Panc1 (cell line): ENCODE results near the gene LOC101059915.
"Not testable (repeated sequence)": the region's sequence is repeated elsewhere in the genome, so short reads cannot be mapped to it uniquely, and the experiment has no call there.

ENCODE experiments used
- ATAC-seq: fragments of 200-7000 bp; cut with Tn5 transposase; 2 replicates; pipeline ENCODE4 v1.9.1; 2020; ENCODE audit warnings: mild to moderate bottlenecking, moderate library complexity
- BruUV-seq: library from RNA; stranded (reverse); fragments of 400-500 nt; replicated peaks from 2 replicates; lab custom pipeline; 2021; lab: Mats Ljungman, UMichigan
- CTCF ChIA-PET: fragments of 300-600 bp; sonication (Branson Sonifier 250); formaldehyde crosslinking; loops from one replicate; lab custom pipeline; 2022; ENCODE audit warnings: antibody characterized with exemption; lab: Charles Lee
- POLR2A ChIA-PET: fragments of 300-600 bp; sonication (Branson Sonifier 250); formaldehyde crosslinking; loops from one replicate; lab custom pipeline; 2022; ENCODE audit warnings: antibody characterized with exemption; lab: Charles Lee
- DNase-seq: peaks from one replicate; pipeline ENCODE4 v3.0.0-alpha.2; 2010; ENCODE audit warnings: low read depth, low spot score
- H3K27ac ChIP-seq: 2 replicates; pipeline ENCODE4 v1.5.1; 2011; ENCODE audit warnings: mild to moderate bottlenecking, low read length, inconsistent platforms
- H3K27me3 ChIP-seq: fragments of 200-500 bp; sonication (Bioruptor generic); 2 replicates; pipeline ENCODE4 v1.6.0; 2014; ENCODE audit warnings: low read length, inconsistent platforms; ENCODE audit not compliant: control insufficient read depth, insufficient read depth
- H3K36me3 ChIP-seq: fragments of 200-500 bp; sonication (Bioruptor generic); 2 replicates; pipeline ENCODE4 v1.5.1; 2014; ENCODE audit warnings: inconsistent platforms, mild to moderate bottlenecking, low read length, moderate library complexity; ENCODE audit not compliant: control insufficient read depth, insufficient read depth
- H3K4me1 ChIP-seq: 2 replicates; pipeline ENCODE4 v1.5.1; 2011; ENCODE audit warnings: inconsistent platforms, mild to moderate bottlenecking, low read length, moderate library complexity; ENCODE audit not compliant: control insufficient read depth, insufficient read depth
- H3K4me3 ChIP-seq, 2 experiments: 2 replicates each; pipeline ENCODE4 v1.5.1; 2011 to 2012; ENCODE audit warnings: low read depth in 2 of 2, low read length in 2 of 2, mild to moderate bottlenecking in 2 of 2, inconsistent platforms in 1 of 2, moderate library complexity in 1 of 2
- H3K9me3 ChIP-seq: fragments of 200-500 bp; sonication (Bioruptor generic); 2 replicates; pipeline ENCODE4 v1.5.1; 2014; ENCODE audit warnings: low read depth, mild to moderate bottlenecking, inconsistent platforms, low read length, moderate library complexity; ENCODE audit not compliant: control insufficient read depth, insufficient read depth
- POLR2AphosphoS5 ChIP-seq: IDR thresholded peaks from 2 replicates; pipeline ENCODE4 v1.6.1; 2012; ENCODE audit warnings: mild to moderate bottlenecking, low read depth, low read length, moderate library complexity
- SIN3A ChIP-seq: IDR thresholded peaks from 2 replicates; pipeline ENCODE4 v1.6.1; 2012; ENCODE audit warnings: low read depth, mild to moderate bottlenecking, low read length, moderate library complexity, borderline replicate concordance; ENCODE audit not compliant: insufficient read depth
- TCF7L2 ChIP-seq: IDR thresholded peaks from 2 replicates; pipeline ENCODE4 v1.6.1; 2011; ENCODE audit warnings: mild to moderate bottlenecking, low read depth, low read length, inconsistent platforms
- in situ Hi-C: cut with HindIII; loops from 2 replicates; pipeline ENCODE4 v1.10.0; 2016; ENCODE audit warnings: low sequenced_read_pairs, low pct_unique_long_range_greater_than_20kb
- intact Hi-C: fragments of 100-400 bp; cut with micrococcal nuclease; formaldehyde crosslinking; loops from one replicate; pipeline ENCODE4 v1.10.0; 2022; ENCODE audit not compliant: unreplicated experiment
- TF ChIP-seq, protein P1 (sequence below), 2 experiments: IDR thresholded peaks; 2 replicates each; pipeline ENCODE4 v1.6.1; 2011 to 2012; ENCODE audit warnings: low read depth in 2 of 2, control low read depth in 1 of 2, low read length in 1 of 2, mild to moderate bottlenecking in 1 of 2, moderate library complexity in 1 of 2; ENCODE audit not compliant: insufficient read depth in 1 of 2
- TF ChIP-seq, protein P2 (sequence below): fragments of 450-650 bp; IDR thresholded peaks from 2 replicates; pipeline ENCODE4 v1.5.1; 2017; ENCODE audit warnings: mild to moderate bottlenecking

The LOC101059915 gene

DNA sequence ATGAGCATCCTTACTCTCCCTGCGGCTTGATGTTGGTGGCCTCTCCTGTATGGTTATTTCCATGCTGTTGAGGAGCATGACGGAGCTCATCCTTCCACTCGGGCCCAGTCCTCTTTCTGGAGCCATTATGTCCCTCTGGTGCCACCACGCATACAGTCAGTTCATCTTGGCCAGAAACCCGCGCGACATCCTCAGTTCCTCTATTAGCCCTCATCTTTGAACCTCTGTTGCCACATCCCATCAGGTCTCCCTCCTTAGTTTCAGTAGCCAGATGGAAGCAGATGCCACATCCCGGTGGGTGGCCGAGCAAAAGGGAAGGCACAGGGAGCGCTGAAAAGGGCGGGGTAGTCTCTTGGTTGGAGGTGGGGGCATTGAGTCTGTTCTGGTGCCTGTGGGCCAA, 4.6 kb downstream of the LOC101059915 start:
- no peaks in the 10 kb centered on the region for H3K4me1 ChIP-seq
- no peaks in the 10 kb centered on the region for H3K9me3 ChIP-seq
- no peak overlapping the region for H3K27ac ChIP-seq
- BruUV-seq = no TSS peak
- TF ChIP-seq POLR2AphosphoS5 (no peak), SIN3A (no peak)
- no peak overlapping the region for H3K4me3 ChIP-seq
- no peaks in the 10 kb centered on the region for H3K36me3 ChIP-seq
- CTCF ChIA-PET = no interaction called here
- intact Hi-C loops (no loop called here), in situ Hi-C loops (no loop called here)
- ATAC-seq (no peak), DNase-seq (no peak)
- H3K27me3 ChIP-seq = no peaks in the 10 kb centered on the region
- POLR2A ChIA-PET = no interaction called here

DNA sequence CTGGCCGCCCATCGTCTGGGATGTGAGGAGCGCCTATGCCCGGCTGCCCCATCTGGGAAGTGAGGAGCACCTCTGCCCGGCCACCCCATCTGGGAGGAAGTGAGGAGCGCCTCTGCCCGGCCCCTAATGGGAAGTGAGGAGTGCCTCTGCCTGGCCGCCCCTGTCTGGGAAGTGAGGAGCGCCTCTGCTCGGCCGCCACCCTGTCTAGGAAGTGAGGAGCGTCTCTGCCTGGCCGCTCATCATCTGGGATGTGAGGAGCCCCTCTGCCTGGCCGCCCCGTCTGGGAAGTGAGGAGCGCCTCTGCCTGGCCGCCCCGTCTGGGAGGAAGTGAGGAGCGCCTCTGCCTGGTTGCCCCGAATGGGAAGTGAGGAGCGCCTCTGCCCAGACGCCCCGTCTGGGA, 8.3 kb downstream of the LOC101059915 start:
- H3K27ac ChIP-seq, in situ Hi-C loops, H3K4me3 ChIP-seq, POLR2A ChIA-PET, CTCF ChIA-PET, intact Hi-C loops, H3K9me3 ChIP-seq, H3K27me3 ChIP-seq, H3K36me3 ChIP-seq, DNase-seq, ATAC-seq, H3K4me1 ChIP-seq, BruUV-seq: not testable (repeated sequence)

- H3K4me3 ChIP-seq, intact Hi-C loops, H3K36me3 ChIP-seq, CTCF ChIA-PET, H3K27me3 ChIP-seq, H3K9me3 ChIP-seq, ATAC-seq, POLR2A ChIA-PET, DNase-seq, H3K4me1 ChIP-seq, H3K27ac ChIP-seq, BruUV-seq, in situ Hi-C loops: not testable (repeated sequence)
Measured at GRCh38 chrX:71676068-71676795, 8.9 kb downstream of the LOC101059915 start.

DNA sequence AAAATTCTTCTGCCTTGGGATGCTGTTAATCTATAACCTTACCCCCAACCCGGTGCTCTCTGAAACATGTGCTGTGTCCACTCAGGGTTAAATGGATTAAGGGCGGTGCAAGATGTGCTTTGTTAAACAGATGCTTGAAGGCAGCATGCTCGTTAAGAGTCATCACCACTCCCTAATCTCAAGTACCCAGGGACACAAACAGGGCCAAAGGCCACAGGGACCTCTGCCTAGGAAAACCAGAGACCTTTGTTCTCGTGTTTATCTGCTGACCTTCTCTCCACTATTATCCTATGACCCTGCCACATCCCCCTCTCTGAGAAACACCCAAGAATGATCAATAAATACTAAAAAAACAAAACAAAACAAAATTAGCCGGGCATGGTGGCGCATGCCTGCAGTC, 9.8 kb downstream of the LOC101059915 start:
- CTCF ChIA-PET, BruUV-seq, in situ Hi-C loops: not testable (repeated sequence)

DNA sequence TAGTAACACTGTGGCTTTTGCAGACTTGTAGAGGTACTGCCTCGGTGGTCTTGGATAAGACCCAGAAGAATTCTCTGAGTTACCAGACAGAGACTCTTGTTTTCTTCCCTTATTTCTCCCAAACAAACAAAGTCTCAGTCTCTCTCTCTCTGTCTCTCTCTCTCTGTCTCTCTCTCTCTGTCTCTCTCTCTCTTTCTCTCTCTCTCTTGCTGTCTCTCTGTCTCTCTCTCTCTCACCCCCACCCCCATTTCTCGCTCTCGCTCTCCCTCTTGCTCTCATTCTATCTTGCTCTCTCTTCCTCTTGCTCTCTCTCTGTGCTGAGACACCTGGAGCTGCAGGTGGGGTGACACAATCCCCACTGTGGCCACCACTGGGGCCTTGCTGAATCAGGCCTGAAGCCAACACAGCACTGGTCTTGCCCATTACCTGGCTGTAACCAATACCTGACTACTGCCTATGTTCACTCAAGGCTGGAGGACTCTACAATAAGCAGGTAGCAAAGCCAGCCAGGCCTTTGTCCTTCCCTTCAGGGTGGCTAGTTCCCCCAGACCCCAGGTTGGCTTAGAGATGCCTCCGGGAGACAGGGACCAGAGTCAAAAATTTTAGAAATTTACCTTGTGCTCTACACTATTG, 12.3 kb downstream of the LOC101059915 start:
- BruUV-seq = no TSS peak
- in situ Hi-C loops = no loop called here
- Histone ChIP-seq H3K27me3 (no peaks in the 10 kb centered on the region), H3K4me1 (no peaks in the 10 kb centered on the region), H3K4me3 (no peak overlapping the region), H3K9me3 (no peaks in the 10 kb centered on the region), H3K36me3 (no peaks in the 10 kb centered on the region), H3K27ac (no peak overlapping the region)
- TF ChIP-seq SIN3A (no peak), POLR2AphosphoS5 (no peak), TCF7L2 (no peak)
- TF ChIP-seq, protein P1, sequence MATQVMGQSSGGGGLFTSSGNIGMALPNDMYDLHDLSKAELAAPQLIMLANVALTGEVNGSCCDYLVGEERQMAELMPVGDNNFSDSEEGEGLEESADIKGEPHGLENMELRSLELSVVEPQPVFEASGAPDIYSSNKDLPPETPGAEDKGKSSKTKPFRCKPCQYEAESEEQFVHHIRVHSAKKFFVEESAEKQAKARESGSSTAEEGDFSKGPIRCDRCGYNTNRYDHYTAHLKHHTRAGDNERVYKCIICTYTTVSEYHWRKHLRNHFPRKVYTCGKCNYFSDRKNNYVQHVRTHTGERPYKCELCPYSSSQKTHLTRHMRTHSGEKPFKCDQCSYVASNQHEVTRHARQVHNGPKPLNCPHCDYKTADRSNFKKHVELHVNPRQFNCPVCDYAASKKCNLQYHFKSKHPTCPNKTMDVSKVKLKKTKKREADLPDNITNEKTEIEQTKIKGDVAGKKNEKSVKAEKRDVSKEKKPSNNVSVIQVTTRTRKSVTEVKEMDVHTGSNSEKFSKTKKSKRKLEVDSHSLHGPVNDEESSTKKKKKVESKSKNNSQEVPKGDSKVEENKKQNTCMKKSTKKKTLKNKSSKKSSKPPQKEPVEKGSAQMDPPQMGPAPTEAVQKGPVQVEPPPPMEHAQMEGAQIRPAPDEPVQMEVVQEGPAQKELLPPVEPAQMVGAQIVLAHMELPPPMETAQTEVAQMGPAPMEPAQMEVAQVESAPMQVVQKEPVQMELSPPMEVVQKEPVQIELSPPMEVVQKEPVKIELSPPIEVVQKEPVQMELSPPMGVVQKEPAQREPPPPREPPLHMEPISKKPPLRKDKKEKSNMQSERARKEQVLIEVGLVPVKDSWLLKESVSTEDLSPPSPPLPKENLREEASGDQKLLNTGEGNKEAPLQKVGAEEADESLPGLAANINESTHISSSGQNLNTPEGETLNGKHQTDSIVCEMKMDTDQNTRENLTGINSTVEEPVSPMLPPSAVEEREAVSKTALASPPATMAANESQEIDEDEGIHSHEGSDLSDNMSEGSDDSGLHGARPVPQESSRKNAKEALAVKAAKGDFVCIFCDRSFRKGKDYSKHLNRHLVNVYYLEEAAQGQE (IDR thresholded peaks at IDR 0.05; ENCODE audit: insufficient read depth in 1 of 2, low read depth in 2 of 2, low read length in 1 of 2) = no peak
- TF ChIP-seq, protein P2, sequence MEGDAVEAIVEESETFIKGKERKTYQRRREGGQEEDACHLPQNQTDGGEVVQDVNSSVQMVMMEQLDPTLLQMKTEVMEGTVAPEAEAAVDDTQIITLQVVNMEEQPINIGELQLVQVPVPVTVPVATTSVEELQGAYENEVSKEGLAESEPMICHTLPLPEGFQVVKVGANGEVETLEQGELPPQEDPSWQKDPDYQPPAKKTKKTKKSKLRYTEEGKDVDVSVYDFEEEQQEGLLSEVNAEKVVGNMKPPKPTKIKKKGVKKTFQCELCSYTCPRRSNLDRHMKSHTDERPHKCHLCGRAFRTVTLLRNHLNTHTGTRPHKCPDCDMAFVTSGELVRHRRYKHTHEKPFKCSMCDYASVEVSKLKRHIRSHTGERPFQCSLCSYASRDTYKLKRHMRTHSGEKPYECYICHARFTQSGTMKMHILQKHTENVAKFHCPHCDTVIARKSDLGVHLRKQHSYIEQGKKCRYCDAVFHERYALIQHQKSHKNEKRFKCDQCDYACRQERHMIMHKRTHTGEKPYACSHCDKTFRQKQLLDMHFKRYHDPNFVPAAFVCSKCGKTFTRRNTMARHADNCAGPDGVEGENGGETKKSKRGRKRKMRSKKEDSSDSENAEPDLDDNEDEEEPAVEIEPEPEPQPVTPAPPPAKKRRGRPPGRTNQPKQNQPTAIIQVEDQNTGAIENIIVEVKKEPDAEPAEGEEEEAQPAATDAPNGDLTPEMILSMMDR = no peak
- POLR2A ChIA-PET = no interaction called here
- ATAC-seq = no peak
- intact Hi-C loops = no loop called here
- CTCF ChIA-PET = no interaction called here
- DNase-seq = no peak

More for the DNA sequence above, 9.8 kb downstream of the LOC101059915 start:
- intact Hi-C loops, H3K36me3 ChIP-seq, ATAC-seq, H3K4me1 ChIP-seq, H3K4me3 ChIP-seq, POLR2A ChIA-PET, H3K9me3 ChIP-seq, DNase-seq, H3K27me3 ChIP-seq, H3K27ac ChIP-seq: not testable (repeated sequence)
